A549 (cell line): ENCODE measurements around the gene SLC46A2. TPM values are rescaled to one million over a fixed set of nuclear protein-coding genes. Genes with fewer than 3 reads are reported as not detected.

ENCODE experiments used
- ATAC-seq, 2 experiments: fragments of 200-7000 bp in 1 of 2; fragments of >200 bp in 1 of 2; cut with Nextera tagmentation in 1 of 2; cut with Tn5 transposase in 1 of 2; 3 replicates each; pipeline versions ENCODE4 v1.8.0 to v1.9.1; 2018 to 2020; ENCODE audit warnings: mild to moderate bottlenecking in 1 of 2, moderate library complexity in 1 of 2
- CTCF ChIA-PET: fragments of 300-600 bp; sonication (Branson Sonifier 250); formaldehyde crosslinking; extraction: SDS; loops from one replicate; lab custom pipeline; 2021; ENCODE audit warnings: antibody characterized with exemption, inconsistent platforms; lab: Yijun Ruan, JAX
- POLR2A ChIA-PET: fragments of 350-600 bp; formaldehyde crosslinking; extraction: SDS; loops from one replicate; lab custom pipeline; 2021; ENCODE audit warnings: antibody characterized with exemption, inconsistent platforms; lab: Yijun Ruan, JAX
- DNase-seq, 2 experiments: peaks; one replicate each; pipeline versions ENCODE4 v3.0.0 to v3.0.0-alpha.2; 2011 to 2016; ENCODE audit warnings: low read depth in 1 of 2, low spot score in 1 of 2
- FAIRE-seq: peaks from 2 replicates; lab custom pipeline; 2011; peaks lifted over from hg19 to GRCh38; lab: Jason Lieb, UNC
- H3K27ac ChIP-seq, 2 experiments: fragments of >200 bp; sonication (Bioruptor Twin); formaldehyde crosslinking; 3 replicates each; pipeline ENCODE4 v1.5.1; 2016 to 2017
- H3K4me1 ChIP-seq: fragments of >200 bp; sonication (Bioruptor Twin); formaldehyde crosslinking; 3 replicates; pipeline ENCODE4 v1.6.1; 2016
- H3K4me2 ChIP-seq: fragments of >200 bp; sonication (Bioruptor Twin); formaldehyde crosslinking; 3 replicates; pipeline ENCODE4 v1.6.1; 2016
- H3K4me3 ChIP-seq: fragments of >200 bp; sonication (Bioruptor Twin); formaldehyde crosslinking; 3 replicates; pipeline ENCODE4 v1.5.1; 2016
- H3K9me3 ChIP-seq: fragments of >200 bp; sonication (Bioruptor Twin); formaldehyde crosslinking; 3 replicates; pipeline ENCODE4 v1.6.1; 2016
- ATOH8 ChIP-seq: fragments of 250-450 bp; sonication (Bioruptor Pico); IDR thresholded peaks from 2 replicates; pipeline ENCODE4 v1.5.0; 2020; ENCODE audit warnings: low read depth, mild to moderate bottlenecking, moderate library complexity
- CTCF ChIP-seq: fragments of >200 bp; sonication (Bioruptor Twin); formaldehyde crosslinking; IDR thresholded peaks from 3 replicates; pipeline ENCODE4 v1.5.1; 2016
- E2F6 ChIP-seq: IDR thresholded peaks from 2 replicates; pipeline ENCODE4 v1.6.1; 2012; ENCODE audit warnings: low read depth, borderline replicate concordance
- EHF ChIP-seq: fragments of 250-450 bp; sonication (Bioruptor Pico); IDR thresholded peaks from 2 replicates; pipeline ENCODE4 v1.5.0; 2020; ENCODE audit warnings: mild to moderate bottlenecking
- ELK1 ChIP-seq: fragments of 150-350 bp; IDR thresholded peaks from 2 replicates; pipeline ENCODE4 v1.6.1; 2014; ENCODE audit warnings: low read depth, mild to moderate bottlenecking, low read length
- HDAC2 ChIP-seq: fragments of 200-600 bp; sonication (generic); IDR thresholded peaks from 2 replicates; pipeline ENCODE4 v1.6.1; 2016
- HOXA7 ChIP-seq: fragments of 250-450 bp; sonication (Bioruptor Pico); IDR thresholded peaks from 2 replicates; pipeline ENCODE4 v1.5.0; 2020; ENCODE audit warnings: mild to moderate bottlenecking, moderate library complexity
- HOXB5 ChIP-seq: fragments of 250-450 bp; sonication (Bioruptor Pico); IDR thresholded peaks from 2 replicates; pipeline ENCODE4 v1.5.0; 2020; ENCODE audit warnings: mild to moderate bottlenecking, moderate library complexity
- JUN ChIP-seq, 2 experiments: fragments of >200 bp; sonication (Bioruptor Twin); formaldehyde crosslinking; IDR thresholded peaks; 2 replicates in 1 of 2; 3 replicates in 1 of 2; pipeline ENCODE4 v1.6.1; 2016 to 2017
- KDM1A ChIP-seq: fragments of 200-600 bp; sonication (generic); IDR thresholded peaks from 2 replicates; pipeline ENCODE4 v1.6.1; 2016; ENCODE audit warnings: low read depth, mild to moderate bottlenecking
- KDM5A ChIP-seq: fragments of 200-600 bp; sonication (generic); IDR thresholded peaks from 2 replicates; pipeline ENCODE4 v1.6.1; 2016; ENCODE audit warnings: antibody characterized with exemption, mild to moderate bottlenecking
- MAZ ChIP-seq: fragments of 150-350 bp; IDR thresholded peaks from 2 replicates; pipeline ENCODE4 v1.6.1; 2014; ENCODE audit warnings: antibody characterized with exemption, low read depth, low read length, borderline replicate concordance
- NPAS2 ChIP-seq: fragments of 250-450 bp; sonication (Bioruptor Pico); IDR thresholded peaks from 2 replicates; pipeline ENCODE4 v1.8.0; 2022; ENCODE audit warnings: mild to moderate bottlenecking, moderate library complexity, borderline replicate concordance
- NR3C1 ChIP-seq: fragments of >200 bp; sonication (Bioruptor Twin); formaldehyde crosslinking; IDR thresholded peaks from 3 replicates; pipeline ENCODE4 v1.6.1; 2017
- PHF8 ChIP-seq: fragments of 200-600 bp; sonication (generic); IDR thresholded peaks from 2 replicates; pipeline ENCODE4 v1.6.1; 2016; ENCODE audit warnings: low read depth, mild to moderate bottlenecking, antibody characterized with exemption, moderate library complexity, borderline replicate concordance
- POLR2A ChIP-seq: IDR thresholded peaks from 2 replicates; pipeline ENCODE4 v1.6.1; 2012; ENCODE audit warnings: mild to moderate bottlenecking, low read length
- RARB ChIP-seq: fragments of 250-450 bp; sonication (Bioruptor Pico); IDR thresholded peaks from 2 replicates; pipeline ENCODE4 v1.8.0; 2021; ENCODE audit warnings: mild to moderate bottlenecking, moderate library complexity
- RCOR1 ChIP-seq: fragments of 150-350 bp; IDR thresholded peaks from 2 replicates; pipeline ENCODE4 v1.6.1; 2014; ENCODE audit warnings: antibody characterized with exemption, low read length, low read depth
- SREBF2 ChIP-seq: fragments of 450-650 bp; IDR thresholded peaks from 2 replicates; pipeline ENCODE4 v1.6.1; 2014; ENCODE audit warnings: mild to moderate bottlenecking, moderate library complexity
- TFCP2L1 ChIP-seq: fragments of 250-450 bp; sonication (Bioruptor Pico); IDR thresholded peaks from 2 replicates; pipeline ENCODE4 v1.5.0; 2021; ENCODE audit warnings: mild to moderate bottlenecking
- ZC3H11A ChIP-seq: fragments of 450-650 bp; IDR thresholded peaks from 2 replicates; pipeline ENCODE4 v1.6.1; 2014; ENCODE audit warnings: antibody characterized with exemption, mild to moderate bottlenecking
- ZNF302 ChIP-seq: fragments of 250-450 bp; sonication (Bioruptor Pico); IDR thresholded peaks from 2 replicates; pipeline ENCODE4 v1.9.0; 2021; ENCODE audit warnings: inconsistent platforms, mild to moderate bottlenecking, moderate library complexity
- WGBS: methylation state at CpG from one replicate; pipeline ENCODE4 v1.1.6; 2017; ENCODE audit errors: missing lambda C conversion rate; 5-methylcytosine and 5-hydroxymethylcytosine counted together
- polyA plus RNA-seq, 4 experiments: library from polyadenylated mRNA; depleted of rRNA in 3 of 4; stranded (reverse); fragments of >200 nt; fragmentation: RNase III in 1 of 4; extraction: RNeasy Plus Mini Kit Qiagen cat#74134 plus additional on column Dnase treatment in 1 of 4; gene quantifications; 2 replicates in 3 of 4; 3 replicates in 1 of 4; pipeline ENCODE4 v1.2.3, GENCODE V29; 2011 to 2017

SLC46A2 gene
- polyA plus RNA-seq, 2 of the 4 experiments (the other 2 are of a cell fraction): not detected

GRCh38 chr9:112870556-112870955 is 20.1 kb downstream of the SLC46A2 start:
- ChIA-PET CTCF (interaction anchor here (1.1 kb wide), 1 partner anchor 9 kb away, joined by 3 read pairs; no protein-coding TSS in a partner anchor), POLR2A (no interaction called here)
- FAIRE-seq: no peak

GRCh38 chr9:112869917-112870316 is 20.8 kb downstream of the SLC46A2 start:
- ATAC-seq: no peak
- no peak overlapping the region for H3K27ac ChIP-seq
- POLR2A ChIA-PET: no interaction called here
- CTCF ChIA-PET: interaction anchor here (1.1 kb wide), 1 partner anchor 9 kb away, joined by 3 read pairs; no protein-coding TSS in a partner anchor
- WGBS: 85% methylated on average over 5 of the region's 5 CpGs
- no peaks in the 10 kb centered on the region for H3K9me3 ChIP-seq
- H3K4me1 ChIP-seq: no peaks in the 10 kb centered on the region
- H3K4me2 ChIP-seq: no peak overlapping the region
- H3K4me3 ChIP-seq: no peak overlapping the region
- FAIRE-seq: no peak
- no peak for DNase-seq
- TF ChIP-seq ZC3H11A: no peak
- TF ChIP-seq, all 56 proteins: peak for 0

More at GRCh38 chr9:112870556-112870955, 20.1 kb downstream of the SLC46A2 start:
- TF ChIP-seq TFCP2L1 (CRISPR knock-in tag): no peak
- TF ChIP-seq ELK1: no peak
- TF ChIP-seq HOXA7: no peak
- no peak for TF ChIP-seq SREBF2
- no peak for TF ChIP-seq NR3C1
- no peak for TF ChIP-seq MAZ
- no peak for TF ChIP-seq RCOR1
- no peak for TF ChIP-seq RARB (CRISPR knock-in tag)
- no peak for TF ChIP-seq JUN (IDR thresholded peaks at IDR 0.05)
- no peak for ATAC-seq
- Histone ChIP-seq H3K4me1 (no peaks in the 10 kb centered on the region), H3K4me3 (no peak overlapping the region), H3K4me2 (no peak overlapping the region), H3K27ac (no peak overlapping the region), H3K9me3 (no peaks in the 10 kb centered on the region)
- 66% methylated on average over 6 of the region's 6 CpGs for WGBS
- no peak for DNase-seq

- CTCF ChIA-PET: interaction anchor here (0.7 to 1.2 kb wide), 2 partner anchors 17 to 34 kb away, joined by 3 read pairs; no protein-coding TSS in a partner anchor
- no peaks in the 10 kb centered on the region for H3K9me3 ChIP-seq
- no peak overlapping the region for H3K4me3 ChIP-seq
- no peak for TF ChIP-seq HOXB5 (CRISPR knock-in tag)
- TF ChIP-seq ZNF302 (CRISPR knock-in tag): no peak
- TF ChIP-seq ATOH8: no peak
- no peak for TF ChIP-seq KDM5A
- no peak for TF ChIP-seq MAZ
- no peak for TF ChIP-seq E2F6
- TF ChIP-seq, all 56 proteins: peak for 0
- Histone ChIP-seq H3K27ac (no peak overlapping the region), H3K4me1 (no peaks in the 10 kb centered on the region), H3K4me2 (no peak overlapping the region)
- POLR2A ChIA-PET: interaction anchor here (0.6 kb wide), 1 partner anchor 34 kb away, joined by 4 read pairs; no protein-coding TSS in a partner anchor
- no peak for ATAC-seq
- FAIRE-seq: no peak
- DNase-seq: no peak
- 71% methylated on average over 8 of the region's 8 CpGs for WGBS
These were observed 21.6 kb downstream of the SLC46A2 start for GRCh38 chr9:112869041-112869529.

- POLR2A ChIA-PET: no interaction called here
- no peak overlapping the region for H3K4me2 ChIP-seq
- CTCF ChIA-PET: interaction anchor here (0.7 to 1.2 kb wide), 2 partner anchors 17 to 35 kb away, joined by 3 read pairs; no protein-coding TSS in a partner anchor
- no peaks in the 10 kb centered on the region for H3K4me1 ChIP-seq
- FAIRE-seq (no peak), DNase-seq (no peak), ATAC-seq (no peak)
- no peaks in the 10 kb centered on the region for H3K9me3 ChIP-seq
- 92% methylated on average over 10 of the region's 10 CpGs for WGBS
- no peak overlapping the region for H3K4me3 ChIP-seq
- TF ChIP-seq NPAS2 (CRISPR knock-in tag): no peak
- TF ChIP-seq KDM1A: no peak
- no peak for TF ChIP-seq EHF (CRISPR knock-in tag)
- no peak for TF ChIP-seq POLR2A
- TF ChIP-seq CTCF: no peak
- no peak for TF ChIP-seq HDAC2
- no peak for TF ChIP-seq PHF8
- H3K27ac ChIP-seq: no peak overlapping the region
These were observed 22.2 kb downstream of the SLC46A2 start for GRCh38 chr9:112868461-112868860.
